GM12878 (cell line): ENCODE results near the gene SPRYD3. TPM values are rescaled to one million over a fixed set of nuclear protein-coding genes. Genes with fewer than 3 reads are reported as not detected.

Experiments
- ATAC-seq: fragments of 200-7000 bp; cut with Tn5 transposase; 3 replicates; pipeline ENCODE4 v1.9.1; 2020; ENCODE audit warnings: mild to moderate bottlenecking, moderate library complexity
- BruUV-seq: library from RNA; stranded (reverse); fragments of 400-500 nt; replicated peaks from 2 replicates; lab custom pipeline; 2021; lab: Mats Ljungman, UMichigan
- CTCF ChIA-PET: fragments of 300-600 bp; sonication (Branson Sonifier 250); formaldehyde crosslinking; extraction: SDS; loops from one replicate; lab custom pipeline; 2021; ENCODE audit warnings: inconsistent platforms; lab: Yijun Ruan, JAX
- POLR2A ChIA-PET: fragments of 350-600 bp; formaldehyde crosslinking; extraction: SDS; loops from one replicate; lab custom pipeline; 2021; ENCODE audit warnings: inconsistent platforms; lab: Charles Lee
- RAD21 ChIA-PET: fragments of 300-600 bp; sonication (Branson Sonifier 250); formaldehyde crosslinking; loops from one replicate; lab custom pipeline; 2023; ENCODE audit warnings: antibody characterized with exemption; ENCODE audit not compliant: unreplicated experiment; lab: Charles Lee
- SMC1A ChIA-PET: fragments of 300-600 bp; sonication (Branson Sonifier 250); formaldehyde crosslinking; loops from one replicate; lab custom pipeline; 2023; ENCODE audit not compliant: unreplicated experiment, uncharacterized antibody; lab: Charles Lee
- DNase-seq: peaks from one replicate; pipeline ENCODE4 v3.0.0-alpha.2; 2011; ENCODE audit warnings: low read depth, low spot score
- FAIRE-seq: peaks from 3 replicates; lab custom pipeline; 2011; peaks lifted over from hg19 to GRCh38; lab: Jason Lieb, UNC
- H2AFZ ChIP-seq: 2 replicates; pipeline ENCODE4 v1.6.0; 2011; ENCODE audit warnings: low read depth, low read length, control low read depth; ENCODE audit not compliant: control insufficient read depth
- H3K27ac ChIP-seq: 2 replicates; pipeline ENCODE4 v1.5.1; 2011; ENCODE audit warnings: control low read depth; ENCODE audit not compliant: control insufficient read depth, insufficient read depth
- H3K27me3 ChIP-seq, 2 experiments: replicated peaks in 1 of 2; 2 replicates each; pipeline versions ENCODE4 v1.6.0 to v1.6.1; 2011; ENCODE audit warnings: low read length in 1 of 2; ENCODE audit not compliant: control insufficient read depth in 2 of 2, insufficient read depth in 2 of 2
- H3K36me3 ChIP-seq, 2 experiments: 2 replicates each; pipeline ENCODE4 v1.5.1; 2011; ENCODE audit warnings: low read length in 1 of 2; ENCODE audit not compliant: control insufficient read depth in 2 of 2, insufficient read depth in 2 of 2
- H3K4me1 ChIP-seq: 2 replicates; pipeline ENCODE4 v1.6.1; 2011; ENCODE audit warnings: mild to moderate bottlenecking, low read length, moderate library complexity, mixed read lengths; ENCODE audit not compliant: control insufficient read depth, insufficient read depth
- H3K4me2 ChIP-seq: 2 replicates; pipeline ENCODE4 v1.6.0; 2011; ENCODE audit warnings: control low read depth; ENCODE audit not compliant: control insufficient read depth, insufficient read depth
- H3K4me3 ChIP-seq: fragments of 200-600 bp; sonication (generic); 2 replicates; pipeline ENCODE4 v1.5.1; 2016
- H3K79me2 ChIP-seq: 2 replicates; pipeline ENCODE4 v1.6.0; 2011; ENCODE audit warnings: low read length; ENCODE audit not compliant: control insufficient read depth, insufficient read depth
- H3K9ac ChIP-seq: 2 replicates; pipeline ENCODE4 v1.8.0; 2011; ENCODE audit warnings: low read length, control low read depth, mixed read lengths; ENCODE audit not compliant: control insufficient read depth, insufficient read depth
- H3K9me3 ChIP-seq: replicated peaks from 3 replicates; pipeline ENCODE4 v1.5.1; 2011; ENCODE audit warnings: mild to moderate bottlenecking, low read length; ENCODE audit not compliant: control insufficient read depth, insufficient read depth
- H4K20me1 ChIP-seq: 2 replicates; pipeline ENCODE4 v1.6.0; 2011; ENCODE audit not compliant: control insufficient read depth, insufficient read depth
- CBFB ChIP-seq: IDR thresholded peaks from 2 replicates; pipeline ENCODE4 v1.6.1; 2016; ENCODE audit warnings: antibody characterized with exemption, low read depth
- CBX3 ChIP-seq: fragments of 200-600 bp; sonication (generic); IDR thresholded peaks from 2 replicates; pipeline ENCODE4 v1.6.1; 2016; ENCODE audit warnings: low read depth, borderline replicate concordance
- EED ChIP-seq: sonication (generic); IDR thresholded peaks from 2 replicates; pipeline ENCODE4 v1.6.1; 2016; ENCODE audit warnings: antibody characterized with exemption, low read depth
- ETV6 ChIP-seq, 2 experiments: fragments of 450-650 bp in 1 of 2; IDR thresholded peaks in 1 of 2; conservative IDR thresholded peaks in 1 of 2; 2 replicates each; pipeline ENCODE4 v1.6.1; 2014; ENCODE audit warnings: antibody characterized with exemption in 1 of 2, borderline replicate concordance in 1 of 2, low read depth in 1 of 2, mild to moderate bottlenecking in 1 of 2, moderate library complexity in 1 of 2
- HCFC1 ChIP-seq: fragments of 150-350 bp; IDR thresholded peaks from 2 replicates; pipeline ENCODE4 v1.6.1; 2014; ENCODE audit warnings: low read length
- LARP7 ChIP-seq: fragments of 450-650 bp; IDR thresholded peaks from 2 replicates; pipeline ENCODE4 v1.6.1; 2017; ENCODE audit warnings: mild to moderate bottlenecking
- NFYA ChIP-seq: IDR thresholded peaks from 2 replicates; pipeline ENCODE4 v1.6.1; 2011; ENCODE audit warnings: low read depth, mild to moderate bottlenecking, low read length, improper control_type of control experiment, borderline replicate concordance
- NR2F1 ChIP-seq: fragments of 450-650 bp; conservative IDR thresholded peaks from 2 replicates; pipeline ENCODE4 v1.6.1; 2017; ENCODE audit warnings: mild to moderate bottlenecking
- POLR2AphosphoS5 ChIP-seq: IDR thresholded peaks from 2 replicates; pipeline ENCODE4 v1.6.1; 2011; ENCODE audit warnings: mild to moderate bottlenecking, low read length, inconsistent platforms
- STAT3 ChIP-seq: IDR thresholded peaks from 2 replicates; pipeline ENCODE4 v1.6.1; 2011; ENCODE audit warnings: low read depth, low read length, improper control_type of control experiment
- SUPT20H ChIP-seq: IDR thresholded peaks from 2 replicates; pipeline ENCODE4 v1.6.1; 2011; ENCODE audit warnings: low read depth, mild to moderate bottlenecking, low read length, moderate library complexity, borderline replicate concordance; ENCODE audit not compliant: control insufficient read depth
- WGBS: methylation state at CpG from one replicate; pipeline ENCODE4 v1.1.6; 2016; ENCODE audit warnings: low lambda C conversion rate; ENCODE audit not compliant: insufficient replicate concordance, insufficient coverage; ENCODE audit errors: missing lambda C conversion rate; 5-methylcytosine and 5-hydroxymethylcytosine counted together
- in situ Hi-C: fragments of 300-500 bp; cut with MboI; formaldehyde crosslinking; loops from 9 replicates; pipeline ENCODE4 v1.14.3; 2018; ENCODE audit warnings: mixed read lengths
- intact Hi-C: fragments of 100-400 bp; cut with micrococcal nuclease; formaldehyde crosslinking; loops from one replicate; pipeline ENCODE4 v1.14.2; 2022; ENCODE audit not compliant: unreplicated experiment
- polyA plus RNA-seq, 11 experiments: library from polyadenylated mRNA; depleted of rRNA in 4 of 11; unstranded in 6 of 11; stranded (reverse) in 5 of 11; fragments of >200 nt; fragmentation: Nextera tagmentation in 4 of 11; fragmentation: Illumina TruSeq in 1 of 11; extraction: Ambion mirVana in 4 of 11; extraction: Trizol in 1 of 11; gene quantifications; 1 replicate in 1 of 11; 2 replicates in 10 of 11; pipeline versions ENCODE4 v1.2.1 to v1.2.3, GENCODE V29; 2011 to 2016; ENCODE audit warnings: inconsistent platforms in 2 of 11, missing spikeins in 2 of 11, low read depth in 1 of 11
- total RNA-seq, 4 experiments: library from RNA; depleted of rRNA in 3 of 4; stranded (reverse); fragments of >200 nt in 3 of 4; fragmentation: Illumina TruSeq in 1 of 4; extraction: Trizol in 1 of 4; gene quantifications; 2 replicates each; pipeline versions ENCODE4 v1.2.1 to v1.2.3, GENCODE V29; 2013 to 2021
- TF ChIP-seq, protein P1 (sequence below): fragments of 450-650 bp; IDR thresholded peaks from 2 replicates; pipeline ENCODE4 v1.6.1; 2017; ENCODE audit warnings: mild to moderate bottlenecking, moderate library complexity
- TF ChIP-seq, protein P2 (sequence below): fragments of 450-650 bp; IDR thresholded peaks from 2 replicates; pipeline ENCODE4 v1.6.1; 2017; ENCODE audit warnings: antibody characterized with exemption, mild to moderate bottlenecking, moderate library complexity
- TF ChIP-seq, protein P3 (sequence below): fragments of 450-650 bp; IDR thresholded peaks from 2 replicates; pipeline ENCODE4 v1.6.1; 2016; ENCODE audit warnings: mild to moderate bottlenecking
- TF ChIP-seq, protein P4 (sequence below): IDR thresholded peaks from 2 replicates; pipeline ENCODE4 v1.6.1; 2011; ENCODE audit warnings: low read depth, low read length, improper control_type of control experiment, borderline replicate concordance

SPRYD3 gene
- total and polyA plus RNA-seq, 10 of the 15 experiments (the other 5 are each of a cell fraction or from before 2014, with no cell fraction given) = 2.3 to 26.4 (median 20.2) TPM

DNA sequence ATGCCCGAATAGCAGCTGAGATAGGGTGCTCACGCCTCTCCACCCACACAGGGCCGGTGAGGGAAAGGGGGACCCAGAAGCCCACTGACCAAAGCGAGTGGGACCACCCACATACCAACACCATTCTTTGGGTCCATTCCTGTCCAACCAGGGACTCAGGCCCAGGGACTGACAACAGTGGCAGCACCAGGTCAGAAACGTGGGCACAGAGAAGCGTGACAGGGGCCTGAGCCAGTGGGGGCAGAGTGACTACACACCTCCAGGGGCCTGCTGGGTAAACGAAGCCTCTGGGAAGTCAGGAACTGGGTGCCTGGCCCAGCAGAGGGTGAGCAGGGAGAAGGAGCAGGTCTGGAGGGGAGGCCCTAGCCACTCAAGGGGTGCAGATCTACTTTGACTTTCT lies 13.7 kb downstream of the SPRYD3 start:
- WGBS = 64% methylated on average over 7 of the region's 7 CpGs
- H3K9me3 ChIP-seq = no peaks in the 10 kb centered on the region
- DNase-seq = no peak
- POLR2A ChIA-PET = interaction anchor here (0.7 to 2.6 kb wide), 5 partner anchors 11 to 37 kb away, joined by 3 to 7 read pairs (median 3); partner anchors contain the start of genes IGFBP6, SOAT2 and SPRYD3
- H3K36me3 ChIP-seq = peaks cover 6 to 7% of the 10 kb centered on the region in 2 experiments; a peak in 3 of 4 replicates
- H3K4me1 ChIP-seq = no peaks in the 10 kb centered on the region
- no peaks in the 10 kb centered on the region for H3K27me3 ChIP-seq
- no peaks in the 10 kb centered on the region; the same call in 1 of the 2 replicates for H4K20me1 ChIP-seq
- no peak overlapping the region for H3K9ac ChIP-seq
- SMC1A ChIA-PET = interaction anchor here (0.5 to 7.8 kb wide), 20 partner anchors 10 to 255 kb away, joined by 3 to 126 read pairs (median 4); partner anchors contain the start of genes SOAT2 and SPRYD3
- no peak overlapping the region for H3K4me2 ChIP-seq
- in situ Hi-C loops = no loop called here
- no peak overlapping the region for H3K4me3 ChIP-seq
- RAD21 ChIA-PET = interaction anchor here (0.8 to 4.5 kb wide), 19 partner anchors 12 to 279 kb away, joined by 3 to 84 read pairs (median 5); partner anchors contain the start of genes IGFBP6, SOAT2 and SPRYD3
- BruUV-seq = TSS peak; percentile 33
- H2AFZ ChIP-seq = no peak overlapping the region
- ATAC-seq = no peak
- CTCF ChIA-PET = interaction anchor here (0.7 to 12.1 kb wide), 43 partner anchors 8 to 317 kb away, joined by 3 to 355 read pairs (median 6); partner anchors contain the start of genes AAAS, EIF4B, ESPL1 and IGFBP6
- intact Hi-C loops = loop anchor here (5.0 kb wide), 1 partner anchor 92 kb away; no protein-coding TSS in a partner anchor
- no peak for FAIRE-seq
- H3K27ac ChIP-seq = no peak overlapping the region
- H3K79me2 ChIP-seq = no peaks in the 10 kb centered on the region
- no peak for TF ChIP-seq EED
- TF ChIP-seq, protein P1, sequence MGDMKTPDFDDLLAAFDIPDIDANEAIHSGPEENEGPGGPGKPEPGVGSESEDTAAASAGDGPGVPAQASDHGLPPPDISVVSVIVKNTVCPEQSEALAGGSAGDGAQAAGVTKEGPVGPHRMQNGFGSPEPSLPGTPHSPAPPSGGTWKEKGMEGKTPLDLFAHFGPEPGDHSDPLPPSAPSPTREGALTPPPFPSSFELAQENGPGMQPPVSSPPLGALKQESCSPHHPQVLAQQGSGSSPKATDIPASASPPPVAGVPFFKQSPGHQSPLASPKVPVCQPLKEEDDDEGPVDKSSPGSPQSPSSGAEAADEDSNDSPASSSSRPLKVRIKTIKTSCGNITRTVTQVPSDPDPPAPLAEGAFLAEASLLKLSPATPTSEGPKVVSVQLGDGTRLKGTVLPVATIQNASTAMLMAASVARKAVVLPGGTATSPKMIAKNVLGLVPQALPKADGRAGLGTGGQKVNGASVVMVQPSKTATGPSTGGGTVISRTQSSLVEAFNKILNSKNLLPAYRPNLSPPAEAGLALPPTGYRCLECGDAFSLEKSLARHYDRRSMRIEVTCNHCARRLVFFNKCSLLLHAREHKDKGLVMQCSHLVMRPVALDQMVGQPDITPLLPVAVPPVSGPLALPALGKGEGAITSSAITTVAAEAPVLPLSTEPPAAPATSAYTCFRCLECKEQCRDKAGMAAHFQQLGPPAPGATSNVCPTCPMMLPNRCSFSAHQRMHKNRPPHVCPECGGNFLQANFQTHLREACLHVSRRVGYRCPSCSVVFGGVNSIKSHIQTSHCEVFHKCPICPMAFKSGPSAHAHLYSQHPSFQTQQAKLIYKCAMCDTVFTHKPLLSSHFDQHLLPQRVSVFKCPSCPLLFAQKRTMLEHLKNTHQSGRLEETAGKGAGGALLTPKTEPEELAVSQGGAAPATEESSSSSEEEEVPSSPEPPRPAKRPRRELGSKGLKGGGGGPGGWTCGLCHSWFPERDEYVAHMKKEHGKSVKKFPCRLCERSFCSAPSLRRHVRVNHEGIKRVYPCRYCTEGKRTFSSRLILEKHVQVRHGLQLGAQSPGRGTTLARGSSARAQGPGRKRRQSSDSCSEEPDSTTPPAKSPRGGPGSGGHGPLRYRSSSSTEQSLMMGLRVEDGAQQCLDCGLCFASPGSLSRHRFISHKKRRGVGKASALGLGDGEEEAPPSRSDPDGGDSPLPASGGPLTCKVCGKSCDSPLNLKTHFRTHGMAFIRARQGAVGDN = no peak
- TF ChIP-seq, protein P2, sequence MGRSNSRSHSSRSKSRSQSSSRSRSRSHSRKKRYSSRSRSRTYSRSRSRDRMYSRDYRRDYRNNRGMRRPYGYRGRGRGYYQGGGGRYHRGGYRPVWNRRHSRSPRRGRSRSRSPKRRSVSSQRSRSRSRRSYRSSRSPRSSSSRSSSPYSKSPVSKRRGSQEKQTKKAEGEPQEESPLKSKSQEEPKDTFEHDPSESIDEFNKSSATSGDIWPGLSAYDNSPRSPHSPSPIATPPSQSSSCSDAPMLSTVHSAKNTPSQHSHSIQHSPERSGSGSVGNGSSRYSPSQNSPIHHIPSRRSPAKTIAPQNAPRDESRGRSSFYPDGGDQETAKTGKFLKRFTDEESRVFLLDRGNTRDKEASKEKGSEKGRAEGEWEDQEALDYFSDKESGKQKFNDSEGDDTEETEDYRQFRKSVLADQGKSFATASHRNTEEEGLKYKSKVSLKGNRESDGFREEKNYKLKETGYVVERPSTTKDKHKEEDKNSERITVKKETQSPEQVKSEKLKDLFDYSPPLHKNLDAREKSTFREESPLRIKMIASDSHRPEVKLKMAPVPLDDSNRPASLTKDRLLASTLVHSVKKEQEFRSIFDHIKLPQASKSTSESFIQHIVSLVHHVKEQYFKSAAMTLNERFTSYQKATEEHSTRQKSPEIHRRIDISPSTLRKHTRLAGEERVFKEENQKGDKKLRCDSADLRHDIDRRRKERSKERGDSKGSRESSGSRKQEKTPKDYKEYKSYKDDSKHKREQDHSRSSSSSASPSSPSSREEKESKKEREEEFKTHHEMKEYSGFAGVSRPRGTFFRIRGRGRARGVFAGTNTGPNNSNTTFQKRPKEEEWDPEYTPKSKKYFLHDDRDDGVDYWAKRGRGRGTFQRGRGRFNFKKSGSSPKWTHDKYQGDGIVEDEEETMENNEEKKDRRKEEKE = no peak
- TF ChIP-seq SUPT20H = no peak
- no peak for TF ChIP-seq STAT3
- TF ChIP-seq LARP7 = no peak
- TF ChIP-seq POLR2AphosphoS5 = no peak
- TF ChIP-seq ETV6 (conservative IDR thresholded peaks at IDR 0.05 in 1 of 2, IDR thresholded peaks at IDR 0.05 in 1 of 2; ENCODE audit: borderline replicate concordance in 1 of 2, low read depth in 1 of 2) = no peak
- TF ChIP-seq NFYA = no peak
- no peak for TF ChIP-seq NR2F1
- TF ChIP-seq CBX3 = no peak
- no peak for TF ChIP-seq CBFB
- TF ChIP-seq, protein P3, sequence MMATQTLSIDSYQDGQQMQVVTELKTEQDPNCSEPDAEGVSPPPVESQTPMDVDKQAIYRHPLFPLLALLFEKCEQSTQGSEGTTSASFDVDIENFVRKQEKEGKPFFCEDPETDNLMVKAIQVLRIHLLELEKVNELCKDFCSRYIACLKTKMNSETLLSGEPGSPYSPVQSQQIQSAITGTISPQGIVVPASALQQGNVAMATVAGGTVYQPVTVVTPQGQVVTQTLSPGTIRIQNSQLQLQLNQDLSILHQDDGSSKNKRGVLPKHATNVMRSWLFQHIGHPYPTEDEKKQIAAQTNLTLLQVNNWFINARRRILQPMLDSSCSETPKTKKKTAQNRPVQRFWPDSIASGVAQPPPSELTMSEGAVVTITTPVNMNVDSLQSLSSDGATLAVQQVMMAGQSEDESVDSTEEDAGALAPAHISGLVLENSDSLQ = no peak
- no peak for TF ChIP-seq HCFC1
- TF ChIP-seq, protein P4, sequence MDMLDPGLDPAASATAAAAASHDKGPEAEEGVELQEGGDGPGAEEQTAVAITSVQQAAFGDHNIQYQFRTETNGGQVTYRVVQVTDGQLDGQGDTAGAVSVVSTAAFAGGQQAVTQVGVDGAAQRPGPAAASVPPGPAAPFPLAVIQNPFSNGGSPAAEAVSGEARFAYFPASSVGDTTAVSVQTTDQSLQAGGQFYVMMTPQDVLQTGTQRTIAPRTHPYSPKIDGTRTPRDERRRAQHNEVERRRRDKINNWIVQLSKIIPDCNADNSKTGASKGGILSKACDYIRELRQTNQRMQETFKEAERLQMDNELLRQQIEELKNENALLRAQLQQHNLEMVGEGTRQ = no peak
